GM21423 (cell line): Measurements from ENCODE around the gene PPIA.

Experiments
- ATAC-seq: cut with Tn5 transposase; IDR thresholded peaks from one replicate; pipeline ENCODE4 v1.9.1; 2021; ENCODE audit warnings: mild to moderate bottlenecking, moderate library complexity; ENCODE audit not compliant: unreplicated experiment

The PPIA gene

GRCh38 chr7:44796504-44797328 is at the start of gene PPIA:
Gene PPIA, plus strand, starts transcription at chr7:44796681. Its CDS starts 44 bp downstream, at chr7:44796725.
- ATAC-seq = peak; percentile 91

GRCh38 chr7:44748045-44748947 is 48.2 kb upstream of the PPIA start, which contains the start of gene ZMIZ2:
Gene ZMIZ2, plus strand, starts transcription at chr7:44748847. Its CDS starts 7,403 bp downstream, at chr7:44756250.
- peak; percentile 57 for ATAC-seq

- ATAC-seq = peak; percentile 12
These were observed 47.3 kb upstream of the PPIA start for GRCh38 chr7:44748948-44749731.

- no peak for ATAC-seq
These were observed 46.5 kb upstream of the PPIA start for GRCh38 chr7:44749992-44750391.

- ATAC-seq = no peak
These were observed 46.1 kb upstream of the PPIA start for GRCh38 chr7:44750424-44750823.

- peak; percentile 62 for ATAC-seq
These were observed 45.4 kb upstream of the PPIA start for GRCh38 chr7:44750921-44751571.

GRCh38 chr7:44752822-44753221 is 43.7 kb upstream of the PPIA start:
- no peak for ATAC-seq

- no peak for ATAC-seq
These were observed 41.4 kb upstream of the PPIA start for GRCh38 chr7:44754802-44755697.

GRCh38 chr7:44755698-44756627 is 40.5 kb upstream of the PPIA start:
- ATAC-seq = no peak

- no peak for ATAC-seq
These were observed 39.6 kb upstream of the PPIA start for GRCh38 chr7:44756904-44757303.

GRCh38 chr7:44757311-44757710 is 39.2 kb upstream of the PPIA start:
- no peak for ATAC-seq

- ATAC-seq = no peak
These were observed 38.7 kb upstream of the PPIA start for GRCh38 chr7:44757739-44758138.

GRCh38 chr7:44759246-44759645 is 37.2 kb upstream of the PPIA start:
- ATAC-seq = no peak

- ATAC-seq = no peak
These were observed 36.4 kb upstream of the PPIA start for GRCh38 chr7:44760034-44760580.

GRCh38 chr7:44761207-44762161 is 35.0 kb upstream of the PPIA start:
- ATAC-seq = no peak

- ATAC-seq = no peak
These were observed 34.2 kb upstream of the PPIA start for GRCh38 chr7:44762300-44762699.
